ENCODE measurements around the gene ZNF423.

DNA sequence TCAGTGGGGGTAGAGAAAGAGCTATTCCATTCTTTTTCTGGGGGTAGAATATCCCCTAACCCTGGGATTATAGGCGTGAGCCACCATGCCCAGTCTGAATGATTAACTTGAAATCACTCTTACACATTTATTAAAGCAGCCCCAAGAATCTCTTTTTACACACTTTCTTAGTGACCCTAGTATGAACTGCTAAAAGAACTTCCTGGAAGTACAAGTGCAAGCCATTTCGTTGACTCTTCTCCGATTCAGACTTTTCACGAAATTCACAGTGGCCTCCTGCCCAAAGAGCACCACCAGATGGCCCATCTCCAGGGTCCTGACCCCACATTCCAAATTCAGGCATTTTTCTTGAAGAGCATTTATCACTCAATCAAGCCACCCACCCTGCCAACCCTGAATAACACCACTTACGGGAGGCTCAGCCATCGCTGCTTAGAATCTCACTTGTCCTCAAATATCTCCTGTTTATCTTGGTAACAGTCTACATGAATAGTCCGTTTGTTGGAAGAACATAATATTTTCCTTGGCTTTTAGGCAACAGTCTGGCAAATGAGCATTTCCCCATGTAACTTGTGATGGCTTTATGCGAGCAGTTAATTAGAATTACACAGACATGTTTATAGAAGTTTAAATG is 28.0 kb downstream of the ZNF423 start:
- TF ChIP-seq, protein P1, sequence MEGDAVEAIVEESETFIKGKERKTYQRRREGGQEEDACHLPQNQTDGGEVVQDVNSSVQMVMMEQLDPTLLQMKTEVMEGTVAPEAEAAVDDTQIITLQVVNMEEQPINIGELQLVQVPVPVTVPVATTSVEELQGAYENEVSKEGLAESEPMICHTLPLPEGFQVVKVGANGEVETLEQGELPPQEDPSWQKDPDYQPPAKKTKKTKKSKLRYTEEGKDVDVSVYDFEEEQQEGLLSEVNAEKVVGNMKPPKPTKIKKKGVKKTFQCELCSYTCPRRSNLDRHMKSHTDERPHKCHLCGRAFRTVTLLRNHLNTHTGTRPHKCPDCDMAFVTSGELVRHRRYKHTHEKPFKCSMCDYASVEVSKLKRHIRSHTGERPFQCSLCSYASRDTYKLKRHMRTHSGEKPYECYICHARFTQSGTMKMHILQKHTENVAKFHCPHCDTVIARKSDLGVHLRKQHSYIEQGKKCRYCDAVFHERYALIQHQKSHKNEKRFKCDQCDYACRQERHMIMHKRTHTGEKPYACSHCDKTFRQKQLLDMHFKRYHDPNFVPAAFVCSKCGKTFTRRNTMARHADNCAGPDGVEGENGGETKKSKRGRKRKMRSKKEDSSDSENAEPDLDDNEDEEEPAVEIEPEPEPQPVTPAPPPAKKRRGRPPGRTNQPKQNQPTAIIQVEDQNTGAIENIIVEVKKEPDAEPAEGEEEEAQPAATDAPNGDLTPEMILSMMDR (IDR thresholded peaks at IDR 0.05), result no peak
- TF ChIP-seq POLR2A (IDR thresholded peaks at IDR 0.05), result no peak
